Epithelial cell of esophagus (primary cell): ENCODE data around the gene FBXO44.

ENCODE experiments used
- DNase-seq: peaks from one replicate; pipeline ENCODE4 v3.0.0; 2010; ENCODE audit warnings: low read depth
- H3K4me3 ChIP-seq: 2 replicates; pipeline ENCODE4 v1.5.1; 2011; ENCODE audit warnings: mild to moderate bottlenecking, low read length, control low read depth
- CTCF ChIP-seq: IDR thresholded peaks from 2 replicates; pipeline ENCODE4 v1.5.1; 2011; ENCODE audit warnings: low read depth, mild to moderate bottlenecking, low read length, control low read depth, inconsistent platforms; ENCODE audit not compliant: insufficient read depth; ENCODE audit errors: missing control alignments

Gene FBXO44

GRCh38 chr1:11615090-11615489, 39.6 kb upstream of the FBXO44 start:
- no peak for TF ChIP-seq CTCF
- DNase-seq: no peak
- no peak overlapping the region for H3K4me3 ChIP-seq

GRCh38 chr1:11616766-11617165, 37.9 kb upstream of the FBXO44 start:
- TF ChIP-seq CTCF: no peak
- DNase-seq: no peak
- H3K4me3 ChIP-seq: no peak overlapping the region

GRCh38 chr1:11617314-11617713, 37.4 kb upstream of the FBXO44 start:
- peak; percentile 23 for TF ChIP-seq CTCF
- peak; percentile 9 for DNase-seq
- no peak overlapping the region for H3K4me3 ChIP-seq

GRCh38 chr1:11617741-11618140, 36.9 kb upstream of the FBXO44 start:
- DNase-seq: no peak
- no peak for TF ChIP-seq CTCF
- H3K4me3 ChIP-seq: no peak overlapping the region

DNA sequence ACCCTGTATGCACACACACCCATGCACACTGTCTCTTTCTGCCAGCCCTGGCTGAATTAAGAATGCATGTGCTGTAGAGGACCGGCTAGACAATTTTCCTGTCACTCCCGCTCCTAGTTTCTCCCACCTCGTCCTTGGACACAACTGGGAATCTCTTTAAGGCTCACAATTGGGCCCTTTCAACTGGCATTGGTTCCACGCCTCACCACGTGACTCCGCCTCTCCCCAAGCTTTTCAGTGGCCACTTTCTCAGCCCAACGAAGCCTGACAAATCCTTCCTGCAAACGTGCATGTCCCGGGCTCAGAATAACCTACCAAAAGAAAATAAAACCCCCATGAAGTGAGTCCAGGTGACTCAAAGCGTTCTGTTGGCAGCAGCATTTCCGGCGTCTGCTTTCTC, 34.3 kb upstream of the FBXO44 start:
- no peak for TF ChIP-seq CTCF

GRCh38 chr1:11620924-11621323, 33.8 kb upstream of the FBXO44 start:
- no peak for DNase-seq
- H3K4me3 ChIP-seq: no peak overlapping the region
- no peak for TF ChIP-seq CTCF

More for the DNA sequence above, 34.3 kb upstream of the FBXO44 start:
- no peak overlapping the region for H3K4me3 ChIP-seq
- DNase-seq: no peak

GRCh38 chr1:11622398-11622797, 32.3 kb upstream of the FBXO44 start:
- DNase-seq: no peak
- H3K4me3 ChIP-seq: no peak overlapping the region
- TF ChIP-seq CTCF: no peak
